ENCODE measurements around the gene IQGAP2. TPM values are rescaled to one million over a fixed set of nuclear protein-coding genes. Genes with fewer than 3 reads are reported as not detected.
"Not testable (repeated sequence)": the region's sequence is repeated elsewhere in the genome, so short reads cannot be mapped to it uniquely, and the experiment has no call there.

The IQGAP2 gene
- total RNA-seq, 4 donors from 2014 or later, result 22.6 to 63.9 (median 28.3) TPM

DNA sequence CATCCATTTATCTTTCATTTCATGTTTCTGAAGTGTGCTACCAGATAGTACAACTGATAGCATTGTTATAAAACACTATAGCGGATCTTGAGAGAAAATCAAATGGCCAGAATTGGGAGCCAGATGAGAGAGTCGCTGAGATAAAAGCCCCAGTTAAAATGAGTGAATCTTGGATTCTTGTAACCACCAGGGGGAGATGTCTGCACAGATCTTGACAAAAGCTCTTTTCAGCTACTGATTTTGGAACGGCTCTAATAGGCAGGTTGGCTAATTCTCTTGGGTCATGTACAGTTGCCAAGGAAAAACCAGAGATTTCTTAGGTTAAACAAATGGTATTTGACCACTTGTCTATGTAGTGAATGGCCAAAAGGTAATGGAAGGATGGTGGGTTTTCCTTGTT is 198.4 kb downstream of the IQGAP2 start:
- DNase-seq (ENCODE audit: low spot score), result no peak
- TF ChIP-seq CTCF (IDR thresholded peaks at IDR 0.05), result peak in 1 of 3 donors; percentile 55
- ATAC-seq (ENCODE audit: low FRiP score), result peak; percentile 71

GRCh38 chr5:76602094-76602726 is 199.1 kb downstream of the IQGAP2 start:
- DNase-seq (ENCODE audit: low spot score) (no peak), ATAC-seq (ENCODE audit: low FRiP score) (no peak)
- no peak for TF ChIP-seq CTCF (IDR thresholded peaks at IDR 0.05)

DNA sequence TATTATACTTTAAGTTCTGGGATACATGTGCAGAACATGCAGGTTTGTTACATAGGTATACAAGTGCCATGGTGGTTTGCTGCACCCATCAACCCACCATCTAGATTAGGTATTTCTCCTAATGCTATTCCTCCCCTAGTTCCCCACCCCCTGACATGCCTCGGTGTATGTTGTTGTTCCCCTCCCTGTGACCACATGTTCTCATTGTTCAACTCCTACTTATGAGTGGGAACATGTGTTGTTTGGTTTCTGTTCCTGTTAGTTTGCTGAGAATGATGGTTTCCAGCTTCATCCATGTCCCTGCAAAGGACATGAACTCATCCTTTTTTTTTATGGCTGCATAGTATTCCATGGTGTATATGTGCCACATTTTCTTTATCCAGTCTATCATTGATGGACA is 200.9 kb downstream of the IQGAP2 start:
- ATAC-seq (ENCODE audit: low FRiP score); DNase-seq (ENCODE audit: low spot score): not testable (repeated sequence)

GRCh38 chr5:76604838-76605237 is 201.8 kb downstream of the IQGAP2 start:
- DNase-seq (ENCODE audit: low spot score), result no peak
- TF ChIP-seq CTCF (IDR thresholded peaks at IDR 0.05), result no peak
- ATAC-seq (ENCODE audit: low FRiP score), result no peak

GRCh38 chr5:76606701-76607100 is 203.6 kb downstream of the IQGAP2 start:
- no peak for DNase-seq (ENCODE audit: low spot score)
- TF ChIP-seq CTCF (IDR thresholded peaks at IDR 0.05), result no peak
- no peak for ATAC-seq (ENCODE audit: low FRiP score)

DNA sequence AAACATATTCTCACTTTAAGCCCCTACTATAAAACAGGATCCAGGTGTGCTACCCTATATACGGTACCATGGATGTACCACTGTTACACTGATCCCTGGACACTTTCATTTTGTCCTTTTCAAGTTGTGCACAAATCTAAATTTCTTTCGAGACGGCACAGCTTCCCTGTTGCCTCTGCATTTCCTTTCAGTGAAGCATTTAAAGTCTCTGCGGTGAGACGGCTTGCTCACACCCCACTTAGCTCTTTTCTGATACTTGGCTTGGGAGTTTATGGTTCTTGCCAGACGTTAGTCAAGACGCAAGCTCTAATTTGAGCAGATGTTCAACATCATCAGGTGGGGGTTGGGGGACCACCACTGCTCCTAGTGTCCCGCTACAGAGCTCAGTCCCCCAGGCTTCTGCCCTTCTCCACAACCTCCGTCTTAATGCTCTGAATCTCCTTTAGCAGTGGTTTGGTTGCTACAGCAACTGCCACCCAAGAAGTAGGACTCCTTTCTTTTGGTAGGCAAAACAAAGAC is 204.3 kb downstream of the IQGAP2 start:
- no peak for TF ChIP-seq CTCF (IDR thresholded peaks at IDR 0.05)
- ATAC-seq (ENCODE audit: low FRiP score), result no peak

GRCh38 chr5:76608833-76609232 is 205.7 kb downstream of the IQGAP2 start:
- DNase-seq (ENCODE audit: low spot score) (no peak), ATAC-seq (ENCODE audit: low FRiP score) (no peak)
- no peak for TF ChIP-seq CTCF (IDR thresholded peaks at IDR 0.05)

More for the DNA sequence above, 204.3 kb downstream of the IQGAP2 start:
- no peak for DNase-seq (ENCODE audit: low spot score)

Measured in omental fat pad (tissue), 4 donors.